GM19238 (cell line): ENCODE results near the gene PLOD3.

Source experiments
- DNase-seq: peaks from one replicate; pipeline ENCODE4 v3.0.0; 2011; ENCODE audit warnings: low spot score; ENCODE audit not compliant: insufficient read length

The PLOD3 gene

GRCh38 chr7:101166648-101166908 lies 50.8 kb downstream of the PLOD3 start:
- no peak for DNase-seq

- DNase-seq, result no peak
These were observed 51.3 kb downstream of the PLOD3 start for GRCh38 chr7:101165958-101166647.

- DNase-seq, result peak; percentile 90
These were observed 52.1 kb downstream of the PLOD3 start, which contains the start of gene VGF for GRCh38 chr7:101165075-101165957. Gene VGF (minus strand): TSS chr7:101165569. CDS start chr7:101164843, 726 bp downstream.

- DNase-seq, result no peak
These were observed 53.1 kb downstream of the PLOD3 start for GRCh38 chr7:101164071-101164840.

- DNase-seq, result no peak
These were observed 53.9 kb downstream of the PLOD3 start for GRCh38 chr7:101163279-101164070.

GRCh38 chr7:101162551-101163278 lies 54.7 kb downstream of the PLOD3 start:
- DNase-seq, result no peak

GRCh38 chr7:101161692-101162471 lies 55.5 kb downstream of the PLOD3 start:
- DNase-seq, result no peak

- DNase-seq, result no peak
These were observed 56.5 kb downstream of the PLOD3 start for GRCh38 chr7:101160910-101161309.

GRCh38 chr7:101159696-101160674 lies 57.4 kb downstream of the PLOD3 start:
- DNase-seq, result no peak

GRCh38 chr7:101156866-101157589 lies 60.4 kb downstream of the PLOD3 start:
- DNase-seq, result no peak

GRCh38 chr7:101156277-101156676 lies 61.1 kb downstream of the PLOD3 start:
- no peak for DNase-seq
